ENCODE data around the gene TNFAIP1.
"Not testable (repeated sequence)": the region's sequence is repeated elsewhere in the genome, so short reads cannot be mapped to it uniquely, and the experiment has no call there.

Gene TNFAIP1, protein sequence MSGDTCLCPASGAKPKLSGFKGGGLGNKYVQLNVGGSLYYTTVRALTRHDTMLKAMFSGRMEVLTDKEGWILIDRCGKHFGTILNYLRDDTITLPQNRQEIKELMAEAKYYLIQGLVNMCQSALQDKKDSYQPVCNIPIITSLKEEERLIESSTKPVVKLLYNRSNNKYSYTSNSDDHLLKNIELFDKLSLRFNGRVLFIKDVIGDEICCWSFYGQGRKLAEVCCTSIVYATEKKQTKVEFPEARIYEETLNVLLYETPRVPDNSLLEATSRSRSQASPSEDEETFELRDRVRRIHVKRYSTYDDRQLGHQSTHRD

DNA sequence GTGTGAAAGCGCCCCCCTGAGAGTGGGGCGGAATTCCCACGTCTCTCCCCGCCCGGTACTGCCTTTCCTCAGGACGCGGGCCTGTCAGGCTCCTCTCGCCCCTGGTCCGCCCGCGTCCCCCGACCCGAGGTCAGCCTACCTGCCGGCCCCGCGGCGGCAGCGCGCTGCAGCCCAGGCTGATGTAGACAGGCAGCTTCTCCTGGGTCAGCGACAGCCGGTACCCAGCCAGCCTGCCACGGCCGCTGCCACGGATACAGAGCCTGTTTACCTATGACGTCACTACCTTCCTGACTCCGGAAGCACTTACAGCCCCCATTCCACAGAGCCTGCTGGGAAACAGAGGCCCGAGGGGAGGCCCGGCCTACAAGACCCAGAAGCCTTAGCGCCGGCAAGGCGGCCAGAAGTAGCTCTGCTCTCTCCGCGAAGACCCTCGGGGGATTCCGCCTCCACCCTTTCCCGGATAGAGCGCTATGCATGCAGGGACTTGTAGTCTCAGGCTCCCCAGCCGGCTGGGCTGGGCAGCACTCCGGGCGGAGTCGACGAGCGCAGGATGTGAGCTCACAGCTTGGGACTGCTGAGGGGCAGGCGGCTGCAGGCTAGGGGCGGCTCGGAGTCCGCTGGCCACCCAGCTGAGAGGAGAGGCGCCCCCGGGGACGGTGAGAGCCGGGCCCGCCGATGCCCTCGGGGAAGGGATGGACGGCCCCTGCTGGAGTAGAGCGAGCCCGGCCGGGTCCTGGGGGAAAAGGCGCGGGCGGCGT lies at the start of gene TNFAIP1, which contains the start of gene IFT20:
Gene TNFAIP1 (plus strand): TSS at position 561 of the 758 bp plus-strand sequence. CDS start 3,761 bp downstream, outside the sequence.
Gene IFT20 (minus strand): TSS at position 272 of the 758 bp plus-strand sequence. CDS start 3,487 bp downstream, outside the sequence.
- peak; percentile 96 for DNase-seq (ENCODE audit: low read depth)

DNA sequence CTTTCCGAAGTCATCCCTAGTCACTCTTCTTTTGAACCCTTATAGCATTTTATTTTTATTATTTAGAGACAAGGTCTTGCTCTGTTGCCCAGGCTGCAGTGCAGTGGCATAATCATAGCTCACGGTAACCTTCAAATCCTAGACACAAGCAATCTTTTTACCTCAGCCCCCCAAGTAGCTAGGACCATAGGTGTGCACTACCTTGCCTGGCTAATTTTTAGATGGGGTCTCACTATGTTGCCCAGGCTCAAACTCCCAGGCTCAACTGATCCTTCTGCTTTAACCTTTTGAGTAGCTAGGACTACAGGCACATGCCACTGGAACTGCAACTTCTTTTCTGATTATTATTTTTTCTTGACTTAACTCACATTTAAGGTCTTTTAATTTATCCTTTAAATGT lies 49.6 kb upstream of the TNFAIP1 start:
- no peak for DNase-seq (ENCODE audit: low read depth)

DNA sequence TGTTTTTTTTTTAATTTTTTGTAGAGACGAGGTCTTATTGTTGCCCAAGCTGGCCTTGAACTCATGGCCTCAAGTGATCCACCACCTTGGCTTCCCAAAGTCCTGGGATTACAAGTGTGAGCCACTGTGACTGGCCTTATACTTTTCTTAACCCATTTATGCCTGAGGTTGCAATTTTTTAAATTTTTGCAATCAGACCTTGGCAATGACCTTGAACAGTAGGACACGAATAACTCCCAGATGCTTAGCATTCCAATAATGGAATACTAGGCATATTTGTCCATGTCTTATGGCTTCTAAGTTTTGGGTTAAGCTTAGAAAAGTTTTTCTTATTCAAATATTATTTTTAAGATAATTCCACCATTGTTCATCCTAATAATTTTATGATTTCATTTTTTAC lies 44.9 kb upstream of the TNFAIP1 start:
- DNase-seq (ENCODE audit: low read depth): no peak

DNA sequence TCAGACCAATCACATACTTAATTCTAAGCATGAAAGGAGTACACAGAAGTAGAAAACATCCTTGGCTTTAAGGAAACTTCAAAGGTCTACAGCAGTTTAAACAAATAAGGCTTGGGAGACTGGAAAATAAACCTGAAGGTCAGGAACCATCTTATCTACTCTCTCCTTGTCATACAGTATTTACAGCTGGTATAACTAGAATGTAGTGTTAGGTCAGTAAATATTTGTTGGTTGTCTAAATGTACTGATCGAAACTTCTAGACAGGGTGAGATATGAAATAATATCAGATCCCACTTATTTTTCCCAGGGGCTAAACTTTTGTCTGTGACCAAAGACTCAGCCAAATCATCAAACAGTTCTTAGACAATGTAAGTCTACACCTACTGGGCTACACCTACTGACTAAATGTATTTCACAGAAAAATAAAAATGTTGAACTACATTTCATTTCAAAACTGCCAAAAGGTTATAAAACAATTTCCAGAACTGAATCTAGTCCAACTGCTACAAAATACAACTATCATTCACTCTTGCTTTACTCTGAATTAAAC lies 43.7 kb upstream of the TNFAIP1 start:
- no peak for DNase-seq (ENCODE audit: low read depth)

GRCh38 chr17:28292878-28293277 lies 42.7 kb upstream of the TNFAIP1 start:
- not testable (repeated sequence) for DNase-seq (ENCODE audit: low read depth)

GRCh38 chr17:28293994-28294393 lies 41.6 kb upstream of the TNFAIP1 start:
- DNase-seq (ENCODE audit: low read depth): no peak

DNA sequence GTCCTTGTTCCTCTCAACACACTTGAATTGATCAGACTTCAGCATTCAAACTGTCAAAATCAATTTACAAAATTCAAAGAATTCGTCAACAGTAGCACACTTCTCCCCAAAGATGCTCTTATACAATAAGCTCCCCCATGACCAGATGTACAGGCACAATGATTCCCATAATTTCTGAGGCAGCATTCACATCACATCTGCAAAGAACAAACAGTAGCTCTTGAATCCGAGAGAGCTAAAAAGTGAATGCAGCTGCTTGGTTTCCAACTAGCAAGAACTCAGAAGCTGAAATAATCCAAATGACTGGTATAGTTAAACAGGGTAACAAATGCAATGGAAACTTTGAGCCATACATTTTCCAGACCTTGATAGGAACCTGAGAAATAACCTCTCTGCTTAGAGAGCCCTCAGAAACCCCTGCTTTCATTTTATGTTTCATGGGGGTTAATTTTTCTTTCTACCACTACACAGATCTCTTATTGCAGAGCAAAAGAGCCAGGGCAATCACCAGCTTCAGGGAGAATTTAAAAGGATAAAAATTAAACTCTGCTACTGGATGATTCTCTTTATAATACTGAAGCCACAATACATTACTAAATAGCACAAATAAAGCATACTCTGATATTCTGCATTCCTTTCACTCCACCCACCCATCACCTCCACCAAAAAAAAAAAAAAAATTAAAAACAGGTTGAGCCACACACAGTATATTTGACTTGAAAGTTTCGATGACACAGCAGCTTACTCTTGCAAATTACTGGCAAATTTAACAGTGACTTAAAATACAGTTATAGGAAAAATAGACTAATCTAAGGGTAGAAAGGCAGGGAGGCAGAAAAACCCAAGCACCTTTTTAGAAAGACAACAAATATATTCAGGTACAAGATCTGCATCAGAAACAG lies 39.6 kb upstream of the TNFAIP1 start:
- no peak for DNase-seq (ENCODE audit: low read depth)

- DNase-seq (ENCODE audit: low read depth): no peak
These were observed 37.1 kb upstream of the TNFAIP1 start for GRCh38 chr17:28298449-28298848.

DNA sequence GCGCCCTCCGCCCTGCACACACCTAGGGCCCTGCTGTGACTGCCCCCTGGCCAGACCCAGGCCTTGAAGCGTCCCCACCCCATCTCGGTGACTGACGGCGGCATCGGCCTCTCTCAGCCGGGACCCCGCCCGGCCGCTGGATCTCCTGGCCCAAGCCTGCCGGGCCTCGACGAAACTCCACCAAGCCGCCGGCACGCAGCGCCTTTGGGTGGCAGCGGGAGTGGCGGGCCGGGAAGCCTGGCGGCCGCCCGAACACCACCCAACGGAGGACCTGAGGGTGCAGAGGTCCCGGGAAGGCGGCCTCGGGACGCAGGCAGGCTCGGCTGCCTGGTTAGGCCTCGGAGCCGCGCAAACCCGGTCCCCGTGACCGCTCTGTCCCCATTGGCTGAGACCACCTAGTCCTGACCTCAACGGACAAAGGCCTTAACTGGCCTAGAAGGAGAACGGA lies 28.6 kb upstream of the TNFAIP1 start:
- no peak for DNase-seq (ENCODE audit: low read depth)

DNA sequence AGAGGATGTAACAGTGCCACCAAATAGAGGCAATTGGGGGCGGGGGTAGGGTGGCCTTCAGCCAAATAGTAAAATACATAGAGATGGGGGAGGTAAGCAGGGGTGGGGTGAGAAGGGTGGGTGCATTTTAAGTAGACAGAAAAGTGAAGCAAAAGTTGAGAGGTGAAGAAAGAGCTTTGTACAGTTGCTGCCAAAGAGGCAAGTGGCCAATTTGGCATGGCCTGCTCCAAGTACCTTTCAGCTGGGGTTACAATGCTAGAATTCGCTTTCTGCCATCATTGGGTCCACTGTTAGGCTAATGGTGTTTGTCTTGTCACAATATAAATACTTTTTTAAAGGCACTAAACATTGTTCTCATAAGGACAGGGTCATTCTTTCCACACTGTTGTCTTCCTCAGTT lies 21.7 kb upstream of the TNFAIP1 start:
- no peak for DNase-seq (ENCODE audit: low read depth)

- no peak for DNase-seq (ENCODE audit: low read depth)
These were observed 19.5 kb upstream of the TNFAIP1 start for GRCh38 chr17:28315846-28316705.

DNA sequence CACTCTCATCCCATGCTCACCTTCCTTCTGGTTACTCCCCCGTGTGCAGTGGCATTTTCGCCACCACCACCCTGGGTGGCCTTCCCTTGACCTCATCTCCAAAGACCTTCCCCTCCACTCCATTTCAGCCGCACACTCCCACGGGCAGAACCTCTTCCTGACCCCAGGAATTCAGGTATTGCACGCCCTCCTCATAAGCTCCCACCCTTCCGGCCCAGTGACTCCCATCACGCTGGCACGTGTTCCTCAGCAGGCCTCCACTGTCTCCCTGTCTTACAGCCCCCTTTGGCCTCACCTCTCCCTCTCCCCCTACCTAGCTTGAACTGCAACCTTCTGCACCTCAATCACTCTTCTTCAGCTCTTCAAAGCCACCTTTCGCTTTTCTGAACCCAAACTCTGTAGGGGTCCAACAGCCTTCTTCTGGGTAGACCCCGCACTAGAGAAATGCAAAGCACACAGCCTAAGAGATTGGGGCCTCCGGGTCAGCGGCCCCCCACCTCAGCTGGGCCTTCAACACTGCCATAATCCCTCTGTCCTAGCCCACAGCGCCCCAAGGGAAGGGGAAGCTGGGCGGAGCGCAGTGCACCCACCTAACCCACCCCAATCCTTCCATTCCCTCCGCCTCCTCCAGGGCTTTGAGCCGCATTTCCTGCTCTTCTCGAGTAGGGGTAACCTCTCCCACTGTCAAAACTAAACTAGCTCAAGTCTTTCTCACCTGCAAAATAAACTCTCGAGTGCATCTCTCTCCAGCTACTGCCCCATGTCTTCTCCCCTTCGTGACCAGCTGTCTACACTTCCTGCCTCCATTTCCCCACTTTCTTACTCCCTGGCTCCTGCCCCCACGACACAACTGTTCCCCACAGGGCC lies 18.2 kb upstream of the TNFAIP1 start:
- DNase-seq (ENCODE audit: low read depth): no peak

DNA sequence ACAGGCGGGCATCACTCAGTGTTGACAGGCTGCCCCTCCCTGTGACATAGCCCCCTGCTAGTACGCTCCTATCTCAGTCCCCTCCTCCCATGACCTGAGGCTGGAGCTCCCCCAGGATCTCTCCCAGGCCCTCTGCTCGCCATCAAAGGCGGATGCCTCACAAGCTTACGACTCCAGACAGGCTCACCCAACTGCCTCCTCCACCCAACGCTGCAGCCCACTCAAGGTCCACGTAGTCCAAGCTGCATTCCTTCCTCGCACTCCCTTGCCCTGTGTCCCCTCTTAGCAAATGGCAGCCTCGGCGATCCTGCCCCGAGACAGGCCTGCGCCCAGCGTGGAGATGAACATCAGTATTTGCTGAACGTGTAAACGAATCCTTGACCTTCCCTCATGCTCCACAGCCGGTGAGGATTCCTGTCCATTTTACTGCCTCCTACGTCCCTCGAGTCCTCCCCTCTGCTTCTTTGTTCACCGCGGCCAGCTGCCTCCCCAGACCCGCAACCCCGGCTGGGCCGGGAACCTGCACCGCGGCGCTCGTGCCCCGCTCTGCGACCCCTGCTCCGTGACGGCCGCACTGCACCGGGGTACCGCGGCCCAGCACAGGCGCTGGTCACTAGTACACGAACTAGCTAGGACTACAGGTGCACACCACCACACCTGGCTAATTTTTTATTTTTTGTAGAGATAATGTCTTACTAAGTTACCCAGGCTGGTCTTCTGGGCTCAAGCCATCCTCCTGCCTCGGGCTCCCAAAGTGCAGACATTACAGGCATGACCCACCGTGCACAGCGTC lies 17.4 kb upstream of the TNFAIP1 start:
- DNase-seq (ENCODE audit: low read depth): no peak

GRCh38 chr17:28318759-28319597 lies 16.6 kb upstream of the TNFAIP1 start, which contains the start of gene TMEM97:
Gene TMEM97 (plus strand): TSS chr17:28319200. CDS start chr17:28319240, 40 bp downstream.
- peak; percentile 88 for DNase-seq (ENCODE audit: low read depth)

GRCh38 chr17:28319598-28319935 lies 16.0 kb upstream of the TNFAIP1 start:
- DNase-seq (ENCODE audit: low read depth): no peak

DNA sequence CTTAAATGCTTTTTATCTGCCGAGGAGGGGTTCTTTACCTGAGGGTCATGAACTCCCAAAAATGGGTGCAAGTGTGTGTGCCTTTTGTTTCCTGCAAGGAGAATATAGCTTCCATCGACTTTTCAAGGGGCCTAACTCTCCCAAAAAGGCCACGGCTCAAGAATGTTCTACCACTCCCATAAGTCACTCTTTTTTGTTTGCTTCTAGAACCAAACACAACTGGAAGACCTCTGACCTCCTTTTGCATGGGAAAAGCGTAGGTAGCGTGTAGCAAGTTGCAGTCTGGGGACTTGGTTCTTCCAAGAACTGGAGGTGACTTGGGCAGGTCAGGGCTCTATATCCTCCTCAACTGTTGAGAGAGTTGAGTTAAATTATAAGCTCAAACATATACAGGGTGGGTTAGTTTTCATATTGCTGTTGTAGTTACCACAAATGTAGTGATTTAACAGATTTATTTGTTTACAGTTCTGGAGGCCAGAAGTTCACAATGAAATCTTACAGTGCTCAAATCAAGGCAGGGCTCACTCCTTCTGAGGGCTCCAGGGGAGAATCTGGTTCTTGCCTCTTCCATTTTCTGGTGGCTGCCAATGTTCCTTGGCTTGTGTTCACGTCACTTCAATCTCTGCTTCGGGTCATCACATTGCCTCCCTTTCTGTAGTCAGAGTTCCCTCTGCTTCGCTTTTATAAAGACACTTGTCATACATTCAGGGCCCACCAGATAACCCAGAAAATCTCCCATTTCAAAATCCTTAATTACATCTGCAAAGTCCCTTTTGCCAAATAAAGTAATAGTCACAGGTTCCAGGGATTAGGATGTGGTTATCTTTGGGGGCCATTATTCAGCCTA lies 15.1 kb upstream of the TNFAIP1 start:
- no peak for DNase-seq (ENCODE audit: low read depth)

- no peak for DNase-seq (ENCODE audit: low read depth)
These were observed 11.3 kb upstream of the TNFAIP1 start for GRCh38 chr17:28324267-28324745.

Data from activated gamma-delta T cell treated with anti-CD3 and anti-CD28 coated beads, Interleukin-2, amount 50 U/mL, for 16 hours (primary cell).